Measurements from ENCODE around the gene IFT88. TPM values are rescaled to one million over a fixed set of nuclear protein-coding genes. Genes with fewer than 3 reads are reported as not detected.

The IFT88 gene
- total RNA-seq, 1 experiment from 2014 or later, result 2.9 TPM

- no peak for DNase-seq (ENCODE audit: low read depth)
- in situ Hi-C loops (cut with HindIII; ENCODE audit: low pct_unique_long_range_greater_than_20kb, low sequenced_read_pairs), result no loop called here
Observed at GRCh38 chr13:20720499-20720898, 153.5 kb downstream of the IFT88 start.

DNA sequence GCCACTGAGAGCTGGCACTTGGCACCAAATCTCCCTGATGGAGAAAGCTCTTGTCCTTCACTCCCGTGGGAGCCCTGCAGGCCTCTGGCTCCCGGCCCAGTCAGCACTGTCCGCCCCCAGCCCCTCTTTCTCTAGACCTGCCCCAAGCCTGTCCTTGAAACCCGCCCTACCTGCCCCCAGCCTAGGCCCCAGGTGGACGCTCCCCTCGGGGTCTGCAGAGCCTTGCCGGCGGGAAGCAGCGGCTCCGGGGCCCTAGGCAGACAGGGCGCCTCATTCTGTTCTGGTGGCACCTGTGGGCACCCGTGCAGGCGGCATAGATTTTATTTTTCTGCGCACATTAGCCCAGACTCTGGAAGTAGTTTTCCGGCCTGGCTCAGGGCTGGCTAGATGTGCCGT, 154.1 kb downstream of the IFT88 start:
- in situ Hi-C loops (cut with HindIII; ENCODE audit: low pct_unique_long_range_greater_than_20kb, low sequenced_read_pairs), result no loop called here
- no peak for DNase-seq (ENCODE audit: low read depth)

GRCh38 chr13:20721454-20722357, 154.7 kb downstream of the IFT88 start:
- in situ Hi-C loops (cut with HindIII; ENCODE audit: low pct_unique_long_range_greater_than_20kb, low sequenced_read_pairs), result no loop called here
- no peak for DNase-seq (ENCODE audit: low read depth)

DNA sequence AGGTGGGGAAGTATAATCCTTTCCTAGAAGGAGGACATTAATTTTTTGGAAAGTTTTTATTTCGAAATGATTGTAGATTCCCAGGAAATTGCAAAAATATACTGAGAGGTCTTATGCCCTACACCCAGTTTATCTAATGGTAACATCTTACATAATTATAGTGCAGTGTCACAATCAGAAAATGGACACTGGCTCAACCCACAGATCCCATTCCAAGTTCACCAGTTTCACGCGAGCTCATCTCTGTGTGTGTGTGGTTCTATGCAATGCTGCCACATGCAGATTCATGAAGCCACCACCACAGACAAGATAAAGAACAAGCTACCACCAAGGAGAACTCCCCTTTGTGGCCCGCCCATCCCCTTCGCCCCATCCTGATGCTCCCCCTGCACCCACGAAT, 160.9 kb downstream of the IFT88 start:
- in situ Hi-C loops (cut with HindIII; ENCODE audit: low pct_unique_long_range_greater_than_20kb, low sequenced_read_pairs), result no loop called here
- DNase-seq (ENCODE audit: low read depth), result no peak

- in situ Hi-C loops (cut with HindIII; ENCODE audit: low pct_unique_long_range_greater_than_20kb, low sequenced_read_pairs), result no loop called here
- no peak for DNase-seq (ENCODE audit: low read depth)
Observed at GRCh38 chr13:20728579-20729311, 161.8 kb downstream of the IFT88 start.

GRCh38 chr13:20729633-20730585, 163.0 kb downstream of the IFT88 start:
- in situ Hi-C loops (cut with HindIII; ENCODE audit: low pct_unique_long_range_greater_than_20kb, low sequenced_read_pairs), result no loop called here
- no peak for DNase-seq (ENCODE audit: low read depth)

DNA sequence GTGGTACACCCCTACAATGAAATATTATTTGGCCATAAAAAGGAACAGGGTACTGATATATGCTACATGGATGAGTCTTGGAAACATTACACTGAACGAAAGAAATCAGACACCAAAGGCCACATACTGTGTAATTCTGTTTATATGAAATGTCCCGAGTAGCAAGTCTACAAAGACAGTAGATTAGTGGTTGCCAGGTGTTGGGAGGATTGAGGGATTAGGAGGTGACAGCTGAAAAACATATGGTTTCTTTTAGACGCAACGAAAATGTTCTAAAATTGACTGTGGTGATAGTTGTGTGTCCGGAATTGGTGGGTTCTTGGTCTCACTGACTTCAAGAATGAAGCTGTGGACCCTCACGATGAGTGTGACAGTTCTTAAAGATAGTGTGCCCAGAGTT, 171.7 kb downstream of the IFT88 start:
- DNase-seq (ENCODE audit: low read depth), result no peak
- in situ Hi-C loops (cut with HindIII; ENCODE audit: low pct_unique_long_range_greater_than_20kb, low sequenced_read_pairs), result no loop called here

DNA sequence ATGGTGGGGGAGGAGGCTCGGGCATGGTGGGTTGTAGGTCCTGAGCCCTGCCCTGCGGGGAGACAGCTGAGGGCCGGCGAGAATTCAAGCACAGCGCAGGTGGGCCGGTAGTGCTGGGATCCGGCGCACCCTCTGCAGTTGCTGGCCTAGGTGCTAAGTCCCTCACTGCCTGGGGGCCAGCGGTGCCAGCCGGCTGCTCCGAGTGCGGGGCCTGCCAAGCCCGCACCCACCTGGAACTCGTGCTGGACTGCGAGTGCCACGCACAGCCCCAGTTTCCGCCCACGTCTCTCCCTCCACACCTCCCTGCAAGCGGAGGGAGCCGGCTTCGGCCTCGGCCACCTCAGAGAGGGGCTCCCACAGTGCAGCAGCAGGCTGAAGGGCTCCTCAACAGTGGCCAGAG, 173.1 kb downstream of the IFT88 start:
- in situ Hi-C loops (cut with HindIII; ENCODE audit: low pct_unique_long_range_greater_than_20kb, low sequenced_read_pairs), result no loop called here
- no peak for DNase-seq (ENCODE audit: low read depth)

Other genes starting within 250 kb of the IFT88 start
- gene CRYL1, start 41.3 kb upstream of the IFT88 start, total RNA-seq (2014; rRNA removed; shearing (Covaris generic); ENCODE audit: low replicate concordance), result 34.8 and 42.9 TPM in 2 replicates
- 0.07 and 0.12 TPM in 2 replicates for gene IL17D, start 136.5 kb downstream of the IFT88 start, total RNA-seq (2014; rRNA removed; shearing (Covaris generic); ENCODE audit: low replicate concordance)
- 4.4 and 14.9 TPM in 2 replicates for gene EEF1AKMT1, start 206.8 kb downstream of the IFT88 start, total RNA-seq (2014; rRNA removed; shearing (Covaris generic); ENCODE audit: low replicate concordance)

Data from Caki2 (cell line).